ENCODE data around the gene NUDT13.

DNA sequence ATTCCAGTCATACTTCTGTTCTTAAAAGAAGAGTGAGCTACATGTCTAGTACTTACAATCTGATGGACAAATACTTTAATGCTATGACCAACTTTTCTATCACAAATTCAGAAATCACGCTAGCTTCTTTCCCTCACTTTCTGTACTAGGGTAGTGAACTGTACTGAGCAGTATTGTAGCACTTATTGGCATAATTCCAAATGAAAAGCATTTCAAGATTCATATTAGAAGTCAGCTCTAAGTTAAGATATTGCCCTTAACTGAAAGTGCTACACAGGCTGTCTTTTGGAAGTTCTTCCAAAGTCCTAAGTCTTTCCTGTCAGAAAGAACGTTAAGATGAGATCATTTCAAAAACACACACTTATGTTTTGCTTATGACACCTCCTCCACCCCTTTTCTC is 27.0 kb upstream of the NUDT13 start:
- TF ChIP-seq FOXA1 (IDR thresholded peaks at IDR 0.05): no peak
- no peak for TF ChIP-seq FOXM1 (IDR thresholded peaks at IDR 0.05; ENCODE audit: borderline replicate concordance)
- no peak for TF ChIP-seq BHLHE40 (IDR thresholded peaks at IDR 0.05; ENCODE audit: borderline replicate concordance)
- no peak for TF ChIP-seq ARNT (IDR thresholded peaks at IDR 0.05)
- TF ChIP-seq SP1 (IDR thresholded peaks at IDR 0.05): no peak
- TF ChIP-seq LEF1 (IDR thresholded peaks at IDR 0.05; ENCODE audit: borderline replicate concordance): no peak
- no peak for TF ChIP-seq SUZ12 (IDR thresholded peaks at IDR 0.05)
- TF ChIP-seq FOXK2 (IDR thresholded peaks at IDR 0.05): no peak
- no peak for TF ChIP-seq ELF4 (IDR thresholded peaks at IDR 0.05)
- no peak for TF ChIP-seq L3MBTL2 (conservative IDR thresholded peaks at IDR 0.05)
- TF ChIP-seq, protein P1, sequence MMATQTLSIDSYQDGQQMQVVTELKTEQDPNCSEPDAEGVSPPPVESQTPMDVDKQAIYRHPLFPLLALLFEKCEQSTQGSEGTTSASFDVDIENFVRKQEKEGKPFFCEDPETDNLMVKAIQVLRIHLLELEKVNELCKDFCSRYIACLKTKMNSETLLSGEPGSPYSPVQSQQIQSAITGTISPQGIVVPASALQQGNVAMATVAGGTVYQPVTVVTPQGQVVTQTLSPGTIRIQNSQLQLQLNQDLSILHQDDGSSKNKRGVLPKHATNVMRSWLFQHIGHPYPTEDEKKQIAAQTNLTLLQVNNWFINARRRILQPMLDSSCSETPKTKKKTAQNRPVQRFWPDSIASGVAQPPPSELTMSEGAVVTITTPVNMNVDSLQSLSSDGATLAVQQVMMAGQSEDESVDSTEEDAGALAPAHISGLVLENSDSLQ (IDR thresholded peaks at IDR 0.05): no peak
- TF ChIP-seq CTBP1 (IDR thresholded peaks at IDR 0.05; ENCODE audit: borderline replicate concordance): no peak
- no peak for TF ChIP-seq TARDBP (IDR thresholded peaks at IDR 0.05)

Data from HEK293T (cell line).